OCI-LY1 (cell line): Measurements from ENCODE around the gene OPA1.

ENCODE experiments used
- EZH2 ChIP-seq: fragments of 200-600 bp; sonication (generic), shearing (Covaris generic); IDR thresholded peaks from 2 replicates; pipeline ENCODE4 v1.8.0; 2017; ENCODE audit warnings: borderline replicate concordance, mixed run types, mild to moderate bottlenecking, antibody characterized with exemption, low read length, moderate library complexity, mixed read lengths
- TF ChIP-seq, protein P1 (sequence below): fragments of 200-600 bp; sonication (generic), shearing (Covaris generic); IDR thresholded peaks from 2 replicates; pipeline ENCODE4 v1.5.1; 2017; ENCODE audit warnings: mild to moderate bottlenecking, antibody characterized with exemption, low read length, moderate library complexity, mixed read lengths

DNA sequence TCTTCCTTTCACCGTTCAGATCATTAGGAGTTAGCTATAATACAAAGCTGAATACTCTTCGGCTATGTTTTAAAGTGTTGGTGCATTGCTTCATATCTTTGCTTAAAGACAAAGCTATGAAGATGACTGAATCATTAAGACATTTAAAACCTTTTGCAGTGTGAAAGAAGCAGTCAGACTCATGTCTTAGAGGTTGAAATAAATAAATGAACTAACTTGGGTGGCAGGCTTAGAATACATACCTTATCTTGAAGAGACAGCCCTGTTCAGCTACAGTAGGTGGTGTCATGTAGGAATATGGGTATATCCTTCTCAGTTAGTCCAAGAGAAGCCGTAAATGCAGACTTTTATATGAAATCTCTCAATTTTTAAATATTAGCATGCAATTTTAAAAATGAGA is 63.4 kb downstream of the OPA1 start:
- TF ChIP-seq, protein P1, sequence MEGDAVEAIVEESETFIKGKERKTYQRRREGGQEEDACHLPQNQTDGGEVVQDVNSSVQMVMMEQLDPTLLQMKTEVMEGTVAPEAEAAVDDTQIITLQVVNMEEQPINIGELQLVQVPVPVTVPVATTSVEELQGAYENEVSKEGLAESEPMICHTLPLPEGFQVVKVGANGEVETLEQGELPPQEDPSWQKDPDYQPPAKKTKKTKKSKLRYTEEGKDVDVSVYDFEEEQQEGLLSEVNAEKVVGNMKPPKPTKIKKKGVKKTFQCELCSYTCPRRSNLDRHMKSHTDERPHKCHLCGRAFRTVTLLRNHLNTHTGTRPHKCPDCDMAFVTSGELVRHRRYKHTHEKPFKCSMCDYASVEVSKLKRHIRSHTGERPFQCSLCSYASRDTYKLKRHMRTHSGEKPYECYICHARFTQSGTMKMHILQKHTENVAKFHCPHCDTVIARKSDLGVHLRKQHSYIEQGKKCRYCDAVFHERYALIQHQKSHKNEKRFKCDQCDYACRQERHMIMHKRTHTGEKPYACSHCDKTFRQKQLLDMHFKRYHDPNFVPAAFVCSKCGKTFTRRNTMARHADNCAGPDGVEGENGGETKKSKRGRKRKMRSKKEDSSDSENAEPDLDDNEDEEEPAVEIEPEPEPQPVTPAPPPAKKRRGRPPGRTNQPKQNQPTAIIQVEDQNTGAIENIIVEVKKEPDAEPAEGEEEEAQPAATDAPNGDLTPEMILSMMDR: no peak
- TF ChIP-seq EZH2: no peak
